Mucosa of descending colon (tissue), 3 donors: ENCODE results near the gene SLC28A1. TPM values are rescaled to one million over a fixed set of nuclear protein-coding genes. Genes with fewer than 3 reads are reported as not detected.

Experiments
- ATAC-seq: fragments of 200-7000 bp; cut with Tn5 transposase; one replicate; pipeline ENCODE4 v1.9.1; 2020; ENCODE audit warnings: mild to moderate bottlenecking, moderate library complexity
- DNase-seq, 3 donors: peaks; one replicate each; pipeline ENCODE4 v3.0.0-alpha.2; 2020
- H3K36me3 ChIP-seq: fragments of 200-600 bp; one replicate; pipeline ENCODE4 v1.8.0; 2021; ENCODE audit warnings: low read depth, mild to moderate bottlenecking
- H3K4me1 ChIP-seq: fragments of 200-600 bp; one replicate; pipeline ENCODE4 v1.8.0; 2021; ENCODE audit warnings: low read depth, mild to moderate bottlenecking
- H3K4me3 ChIP-seq: fragments of 200-600 bp; one replicate; pipeline ENCODE4 v1.8.0; 2021; ENCODE audit warnings: mild to moderate bottlenecking
- H3K9me3 ChIP-seq: fragments of 200-600 bp; one replicate; pipeline ENCODE4 v1.8.0; 2021; ENCODE audit warnings: mild to moderate bottlenecking
- CTCF ChIP-seq: fragments of 200-600 bp; IDR thresholded peaks from one replicate; pipeline ENCODE4 v1.8.0; 2022; ENCODE audit warnings: antibody characterized with exemption, mild to moderate bottlenecking
- intact Hi-C, 2 donors: fragments of 100-400 bp; cut with DNase I in 1 of 2; cut with micrococcal nuclease in 1 of 2; formaldehyde crosslinking; loops; one replicate each; pipeline versions ENCODE4 v1.11.0 to v1.11.1; 2022; cut with DNase I, micrococcal nuclease
- total RNA-seq, 3 donors: library from RNA; stranded (reverse); fragmentation: NEBNext Ultra II Directional in 2 of 3; extraction: Animal tissue kit (Norgen Biotek cat#: 25700) in 2 of 3; gene quantifications; one replicate each; pipeline versions ENCODE4 v1.2.1 to v1.2.4, GENCODE V29; 2021 to 2023
- donor health status: DM: no; HTN: no; CAD: no; lungs with moderate emphysema.
- donor health status: DM: no; HTN: no; CAD: no.
- donor health status: DM: no; HTN: yes; CAD: no.

The SLC28A1 gene
- total RNA-seq, 3 donors from 2014 or later: not detected

DNA sequence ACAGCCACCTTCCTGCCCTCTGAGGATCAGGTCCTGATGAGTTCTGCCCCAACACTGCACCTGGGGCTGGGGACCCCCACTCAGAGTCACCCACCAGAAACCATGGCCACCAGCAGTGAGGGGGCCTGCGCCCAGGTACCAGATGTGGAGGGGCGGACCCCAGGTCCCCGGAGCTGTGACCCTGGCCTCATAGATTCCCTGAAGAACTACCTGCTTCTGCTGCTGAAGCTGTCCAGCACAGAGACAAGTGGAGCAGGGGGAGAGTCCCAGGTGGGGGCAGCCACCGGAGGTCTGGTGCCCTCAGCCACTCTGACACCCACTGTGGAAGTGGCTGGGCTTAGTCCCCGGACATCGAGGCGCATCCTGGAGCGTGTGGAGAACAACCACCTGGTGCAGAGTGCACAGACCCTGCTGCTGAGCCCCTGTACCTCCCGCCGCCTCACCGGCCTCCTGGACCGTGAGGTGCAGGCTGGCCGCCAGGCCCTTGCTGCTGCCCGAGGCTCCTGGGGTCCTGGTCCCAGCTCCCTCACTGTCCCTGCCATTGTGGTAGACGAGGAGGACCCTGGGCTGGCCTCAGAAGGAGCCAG, 27.0 kb upstream of the SLC28A1 start:
- H3K4me1 ChIP-seq: no peaks in the 10 kb centered on the region
- intact Hi-C loops: no loop called here

GRCh38 chr15:84858231-84858630, 26.2 kb upstream of the SLC28A1 start:
- ATAC-seq: no peak
- intact Hi-C loops: no loop called here
- Histone ChIP-seq H3K9me3 (no peaks in the 10 kb centered on the region), H3K4me3 (no peak overlapping the region), H3K36me3 (no peaks in the 10 kb centered on the region), H3K4me1 (no peaks in the 10 kb centered on the region)
- no peak for TF ChIP-seq CTCF
- DNase-seq: no peak

More for the DNA sequence above, 27.0 kb upstream of the SLC28A1 start:
- ATAC-seq (no peak), DNase-seq (no peak)
- Histone ChIP-seq H3K4me3 (no peak overlapping the region), H3K9me3 (no peaks in the 10 kb centered on the region), H3K36me3 (no peaks in the 10 kb centered on the region)
- TF ChIP-seq CTCF: no peak

- Histone ChIP-seq H3K4me1 (no peaks in the 10 kb centered on the region), H3K9me3 (no peaks in the 10 kb centered on the region), H3K36me3 (no peaks in the 10 kb centered on the region), H3K4me3 (no peak overlapping the region)
- DNase-seq (peak in 1 of 3 donors; percentile 25), ATAC-seq (peak; percentile 72)
- intact Hi-C loops: no loop called here
- TF ChIP-seq CTCF: no peak
Observed at GRCh38 chr15:84859144-84859543, 25.3 kb upstream of the SLC28A1 start.

- no peak for TF ChIP-seq CTCF
- intact Hi-C loops: no loop called here
- no peak overlapping the region for H3K4me3 ChIP-seq
- DNase-seq (no peak), ATAC-seq (no peak)
- H3K4me1 ChIP-seq: no peaks in the 10 kb centered on the region
- no peaks in the 10 kb centered on the region for H3K9me3 ChIP-seq
- H3K36me3 ChIP-seq: no peaks in the 10 kb centered on the region
Observed at GRCh38 chr15:84859651-84860050, 24.8 kb upstream of the SLC28A1 start.

DNA sequence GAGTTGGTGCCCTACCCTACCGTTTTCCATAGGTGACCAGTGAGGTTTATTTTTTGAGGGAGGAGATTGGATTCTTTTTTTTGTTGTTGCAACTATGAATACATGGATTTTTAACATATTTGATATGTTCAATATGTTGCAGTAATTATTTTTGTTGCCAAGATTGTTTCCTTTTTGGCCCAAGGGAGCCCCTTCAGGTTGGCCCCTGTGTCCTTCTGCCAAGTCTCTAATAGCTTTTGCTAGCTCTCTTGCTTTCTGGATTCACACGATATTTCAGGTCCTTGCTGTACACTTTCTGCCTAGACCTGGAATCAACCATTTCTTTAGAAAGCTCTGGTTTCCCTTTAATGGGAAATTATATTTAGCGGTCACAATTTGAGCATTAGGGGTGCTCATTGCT, 22.7 kb upstream of the SLC28A1 start:
- DNase-seq (no peak), ATAC-seq (no peak)
- no peak for TF ChIP-seq CTCF
- H3K9me3 ChIP-seq: no peaks in the 10 kb centered on the region
- H3K4me1 ChIP-seq: no peaks in the 10 kb centered on the region
- no peak overlapping the region for H3K4me3 ChIP-seq
- H3K36me3 ChIP-seq: no peaks in the 10 kb centered on the region
- intact Hi-C loops: no loop called here
